Coronary artery (tissue), 2 donors: Measurements from ENCODE around the gene PLCB2.

Experiments
- DNase-seq: peaks from one replicate; pipeline ENCODE4 v3.0.0-alpha.2; 2017; ENCODE audit warnings: low spot score
- H3K27ac ChIP-seq, 2 donors: fragments of 200-600 bp; sonication (generic); one replicate each; pipeline ENCODE4 v1.5.1; 2016 to 2019
- H3K4me3 ChIP-seq: fragments of 200-600 bp; sonication (generic); 2 replicates; pipeline ENCODE4 v1.5.1; 2016; ENCODE audit warnings: mild to moderate bottlenecking, moderate library complexity
- TF ChIP-seq, protein P1 (sequence below): fragments of 200-600 bp; sonication (generic); IDR thresholded peaks from one replicate; pipeline ENCODE4 v1.5.1; 2019; ENCODE audit warnings: antibody characterized with exemption

Gene PLCB2

DNA sequence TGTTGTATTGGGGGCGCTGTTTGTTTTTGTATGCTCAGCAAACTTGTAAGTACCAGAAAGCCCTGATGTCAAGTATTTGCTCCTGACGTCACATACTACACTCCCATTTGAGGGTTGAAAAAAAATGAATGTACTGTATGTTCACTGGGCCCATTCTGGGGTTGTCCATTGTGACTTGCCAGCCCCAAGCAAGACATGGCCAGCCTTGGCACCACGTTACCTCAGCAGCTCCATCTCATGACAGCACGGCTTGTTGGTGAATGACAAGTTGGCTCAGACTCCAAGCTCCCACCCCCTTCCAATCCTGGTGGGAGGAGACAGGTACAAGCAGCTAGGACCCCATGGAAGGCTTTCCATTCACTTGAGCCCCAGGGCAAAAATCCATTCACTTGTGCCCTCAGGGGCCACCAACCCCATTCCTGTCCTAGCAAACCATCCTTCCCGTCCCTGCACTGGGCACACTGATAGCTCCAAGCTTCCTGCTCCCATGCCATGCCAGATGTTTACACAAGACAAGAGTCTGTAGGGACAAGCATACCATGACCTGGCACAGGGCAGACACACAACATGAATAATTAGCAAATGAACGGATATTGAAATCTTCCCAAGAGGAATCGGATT is 44.7 kb upstream of the PLCB2 start:
- Histone ChIP-seq H3K27ac (no peak overlapping the region), H3K4me3 (no peak overlapping the region)
- no peak for DNase-seq
- TF ChIP-seq, protein P1, sequence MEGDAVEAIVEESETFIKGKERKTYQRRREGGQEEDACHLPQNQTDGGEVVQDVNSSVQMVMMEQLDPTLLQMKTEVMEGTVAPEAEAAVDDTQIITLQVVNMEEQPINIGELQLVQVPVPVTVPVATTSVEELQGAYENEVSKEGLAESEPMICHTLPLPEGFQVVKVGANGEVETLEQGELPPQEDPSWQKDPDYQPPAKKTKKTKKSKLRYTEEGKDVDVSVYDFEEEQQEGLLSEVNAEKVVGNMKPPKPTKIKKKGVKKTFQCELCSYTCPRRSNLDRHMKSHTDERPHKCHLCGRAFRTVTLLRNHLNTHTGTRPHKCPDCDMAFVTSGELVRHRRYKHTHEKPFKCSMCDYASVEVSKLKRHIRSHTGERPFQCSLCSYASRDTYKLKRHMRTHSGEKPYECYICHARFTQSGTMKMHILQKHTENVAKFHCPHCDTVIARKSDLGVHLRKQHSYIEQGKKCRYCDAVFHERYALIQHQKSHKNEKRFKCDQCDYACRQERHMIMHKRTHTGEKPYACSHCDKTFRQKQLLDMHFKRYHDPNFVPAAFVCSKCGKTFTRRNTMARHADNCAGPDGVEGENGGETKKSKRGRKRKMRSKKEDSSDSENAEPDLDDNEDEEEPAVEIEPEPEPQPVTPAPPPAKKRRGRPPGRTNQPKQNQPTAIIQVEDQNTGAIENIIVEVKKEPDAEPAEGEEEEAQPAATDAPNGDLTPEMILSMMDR, result no peak

DNA sequence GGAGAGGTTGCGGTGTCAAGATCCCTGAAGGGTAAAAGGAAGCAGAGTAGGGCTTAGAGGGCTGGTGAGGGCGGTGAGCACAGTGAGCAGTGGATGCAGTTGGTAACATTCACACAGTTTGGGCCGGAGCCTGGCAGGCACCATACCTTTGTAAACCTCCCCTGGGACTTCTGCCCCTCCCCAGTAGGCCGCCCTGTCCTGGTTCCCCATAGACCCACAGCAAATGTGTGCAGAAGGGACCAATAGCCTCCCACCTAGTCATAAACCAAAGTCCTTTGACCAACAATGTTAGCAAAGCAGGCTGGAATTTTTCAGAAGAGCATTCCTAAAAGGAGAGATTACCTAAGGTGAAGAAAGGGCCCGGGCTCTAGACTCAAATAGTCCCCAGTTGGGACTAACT is 41.4 kb upstream of the PLCB2 start:
- no peak overlapping the region for H3K4me3 ChIP-seq
- no peak overlapping the region for H3K27ac ChIP-seq
- no peak for DNase-seq
- TF ChIP-seq, protein P1, result no peak

DNA sequence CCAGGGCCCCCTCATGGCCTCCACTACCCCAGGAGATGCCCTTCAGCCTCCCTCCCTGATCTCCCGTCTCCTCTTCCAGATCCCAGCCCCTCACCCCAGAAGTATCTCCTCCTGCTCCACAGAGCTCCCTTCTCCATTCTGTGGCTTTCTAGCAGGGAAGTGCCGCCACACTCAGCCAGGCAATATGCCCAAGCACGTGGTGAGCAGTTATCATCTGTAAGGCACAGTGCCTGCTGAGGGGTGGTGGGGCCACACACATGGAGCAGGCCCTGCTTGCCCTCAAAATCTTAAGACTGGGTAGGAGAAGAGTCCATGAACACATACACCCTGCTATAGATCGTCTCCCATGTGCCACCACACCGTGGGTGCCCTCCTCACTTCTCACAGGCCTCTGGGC is 40.7 kb upstream of the PLCB2 start:
- TF ChIP-seq, protein P1, result no peak
- Histone ChIP-seq H3K4me3 (no peak overlapping the region), H3K27ac (no peak overlapping the region)
- DNase-seq, result no peak

DNA sequence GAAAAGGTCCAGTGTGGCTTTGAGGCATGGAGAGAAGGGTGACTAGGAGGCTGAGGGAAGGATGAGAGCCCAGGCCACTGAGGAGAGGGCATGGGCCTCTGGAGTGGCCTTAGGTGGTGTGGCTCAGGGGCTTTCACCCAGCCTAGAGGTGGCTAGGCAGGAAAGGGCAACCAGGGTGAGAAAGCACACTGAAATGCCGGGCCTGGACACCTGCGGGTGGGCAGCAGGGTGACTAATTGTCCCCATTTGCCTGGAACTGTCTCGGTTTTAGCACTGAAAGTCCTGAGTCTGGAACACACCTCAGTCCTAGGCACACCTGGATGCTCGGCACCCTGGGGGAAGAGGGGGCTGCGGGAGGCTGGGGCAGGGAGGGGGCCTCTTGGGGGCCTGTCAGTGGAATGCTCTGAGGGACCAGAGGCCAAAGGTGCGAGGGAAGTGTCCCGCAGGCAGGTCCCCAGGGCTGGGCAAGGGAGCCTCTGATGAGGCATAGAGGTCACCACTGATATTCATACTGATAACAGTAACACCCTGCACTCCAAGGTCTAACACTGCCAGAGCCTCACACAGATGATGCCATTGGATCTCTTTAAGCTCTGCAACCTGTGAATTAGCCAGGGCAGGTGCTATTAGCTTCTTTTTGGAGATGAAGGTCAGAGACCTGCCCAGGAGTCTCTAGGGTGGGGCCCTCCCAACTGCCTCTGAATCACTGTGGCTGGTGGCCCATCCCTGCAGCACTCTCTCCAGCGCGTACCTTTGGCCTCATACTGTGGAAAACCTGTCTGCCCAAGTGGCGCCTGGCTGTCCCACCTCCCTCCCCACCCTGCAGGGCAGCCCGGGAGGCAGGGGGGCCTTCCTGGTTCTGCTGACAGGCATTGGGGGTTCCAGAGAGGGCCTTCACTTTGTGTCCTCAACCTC is 40.1 kb upstream of the PLCB2 start:
- TF ChIP-seq, protein P1, result no peak
- Histone ChIP-seq H3K4me3 (no peak overlapping the region), H3K27ac (no peak overlapping the region)
- no peak for DNase-seq

DNA sequence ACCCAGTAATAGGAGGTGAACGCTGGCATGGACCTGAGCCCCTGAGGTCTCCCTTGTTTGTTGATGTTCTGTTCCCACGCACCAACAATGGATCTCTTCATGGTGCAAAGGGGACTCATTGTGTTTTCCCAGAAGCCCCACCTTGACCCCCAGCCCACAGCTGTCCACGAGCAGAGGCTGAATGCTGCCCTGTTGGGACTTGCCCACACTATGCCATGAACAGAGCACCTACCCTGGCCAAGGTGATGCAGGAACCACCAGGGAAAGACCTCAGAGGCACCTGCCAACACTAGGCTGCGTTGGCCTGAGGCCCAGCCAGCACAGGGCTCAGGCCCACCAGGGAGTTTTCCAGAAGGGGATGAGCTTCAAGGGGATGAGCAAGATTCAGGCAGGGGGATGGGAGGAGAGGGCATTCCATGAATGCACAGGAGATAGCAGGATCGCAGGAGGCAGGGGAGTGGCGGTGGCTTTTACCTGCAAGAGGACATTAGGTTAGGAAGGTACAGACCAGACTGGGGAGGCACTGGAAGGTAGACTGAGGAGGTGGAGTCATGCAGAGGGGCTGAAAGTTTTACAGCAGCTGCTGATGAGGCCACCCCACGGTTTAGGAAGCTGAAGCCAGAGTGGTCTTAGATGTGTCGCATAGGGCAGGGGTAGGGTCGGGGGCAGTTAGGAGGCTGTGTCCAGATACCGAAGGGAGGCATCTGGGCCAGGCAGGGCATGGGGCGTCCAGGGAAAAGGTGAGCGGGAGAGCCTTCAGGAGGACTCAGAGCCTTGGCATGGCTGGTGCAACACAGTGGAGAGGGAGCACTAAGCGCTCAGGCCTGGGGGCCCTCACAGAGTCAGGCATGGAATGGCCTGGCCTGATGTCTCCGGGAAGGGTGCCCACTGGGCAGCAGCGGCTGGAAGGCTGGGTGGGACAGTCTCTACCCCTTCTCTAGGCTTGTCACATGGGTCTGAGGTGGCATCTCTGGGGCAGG is 39.1 kb upstream of the PLCB2 start:
- DNase-seq, result no peak
- TF ChIP-seq, protein P1, result no peak
- Histone ChIP-seq H3K27ac (no peak overlapping the region), H3K4me3 (no peak overlapping the region)

DNA sequence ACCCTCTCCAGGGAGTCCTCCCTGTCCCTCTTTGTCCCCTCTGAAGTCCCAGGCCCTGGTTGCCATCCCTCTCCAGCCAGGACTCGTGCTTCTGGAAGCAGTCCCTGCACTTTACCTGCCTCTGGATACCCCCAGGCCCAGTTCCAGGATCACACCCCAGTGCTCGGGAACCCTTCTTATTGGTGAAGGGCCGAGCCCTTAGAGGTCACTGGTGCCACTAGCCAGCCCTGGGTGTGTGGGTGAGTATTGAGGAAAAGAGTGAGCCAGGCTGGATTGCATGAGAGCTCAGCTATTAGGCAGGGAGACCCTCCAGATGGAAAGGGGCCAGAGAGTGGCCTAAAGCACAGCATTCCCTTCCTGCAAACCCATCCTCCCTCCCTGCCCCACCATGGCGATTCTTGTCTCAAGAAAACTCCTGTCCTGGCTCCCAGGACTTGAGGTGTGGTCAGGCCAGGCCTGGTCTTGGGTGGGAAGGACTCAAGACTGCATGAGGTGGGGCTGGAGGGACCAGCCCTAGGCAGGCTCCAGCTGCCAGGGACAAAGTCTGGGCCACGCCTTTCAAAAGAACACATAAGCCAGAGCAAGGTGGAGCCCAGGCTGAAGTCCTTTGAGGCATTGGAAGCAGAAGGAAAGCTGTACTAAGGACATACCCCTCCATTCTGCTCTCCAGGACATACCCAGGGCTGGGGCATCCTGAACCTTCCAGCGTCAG is 38.3 kb upstream of the PLCB2 start:
- DNase-seq, result no peak
- Histone ChIP-seq H3K27ac (no peak overlapping the region), H3K4me3 (no peak overlapping the region)
- TF ChIP-seq, protein P1, result no peak
